Caki2 (cell line): ENCODE measurements around the gene ZNF185. TPM values are rescaled to one million over a fixed set of nuclear protein-coding genes. Genes with fewer than 3 reads are reported as not detected.
A peak's percentile ranks its signal among the peaks of the same experiment; 100 is the strongest.

Experiments used
- DNase-seq: peaks from one replicate; pipeline ENCODE4 v3.0.0-alpha.2; 2015; ENCODE audit warnings: low read depth
- in situ Hi-C: cut with HindIII; loops from 2 replicates; pipeline ENCODE4 v1.10.0; 2016; ENCODE audit warnings: low sequenced_read_pairs, low pct_unique_long_range_greater_than_20kb, mixed read lengths
- total RNA-seq: library from RNA; depleted of rRNA; stranded (reverse); fragments of >200 nt; shearing (Covaris generic); gene quantifications from 2 replicates; pipeline ENCODE4 v1.2.3, GENCODE V29; 2014; ENCODE audit warnings: low replicate concordance; rRNA removed

The ZNF185 gene
- total RNA-seq, 1 experiment from 2014 or later: 7.2 TPM

DNA sequence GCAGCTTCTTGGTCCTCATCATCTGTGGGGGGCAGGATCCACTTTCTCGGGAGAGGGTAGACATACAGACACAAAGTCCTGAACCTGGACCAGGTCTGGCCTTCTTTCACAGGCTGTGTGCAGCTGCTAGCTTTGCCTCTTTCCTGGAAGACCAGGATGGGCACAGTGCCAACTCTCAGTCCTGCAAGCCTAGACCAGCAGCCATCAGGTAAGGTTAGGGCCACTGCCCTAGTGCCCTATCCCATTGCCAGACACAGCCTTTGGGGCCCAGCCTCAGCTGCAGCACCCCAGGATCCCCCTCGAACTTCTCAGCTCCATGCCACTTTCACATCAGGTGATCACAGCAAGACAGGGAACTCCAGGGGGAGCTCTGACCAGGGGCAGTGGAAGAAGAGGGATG is 38.4 kb downstream of the ZNF185 start:
- DNase-seq: no peak
- in situ Hi-C loops: no loop called here

GRCh38 chrX:152937236-152937635 is 39.4 kb downstream of the ZNF185 start:
- in situ Hi-C loops: no loop called here
- DNase-seq: no peak

GRCh38 chrX:152941328-152942076 is 43.6 kb downstream of the ZNF185 start:
- DNase-seq: peak; percentile 89
- in situ Hi-C loops: no loop called here

GRCh38 chrX:152942077-152942442 is 44.2 kb downstream of the ZNF185 start:
- in situ Hi-C loops: no loop called here
- DNase-seq: no peak

- no peak for DNase-seq
- in situ Hi-C loops: no loop called here
Observed at GRCh38 chrX:152943826-152944225, 46.0 kb downstream of the ZNF185 start.

DNA sequence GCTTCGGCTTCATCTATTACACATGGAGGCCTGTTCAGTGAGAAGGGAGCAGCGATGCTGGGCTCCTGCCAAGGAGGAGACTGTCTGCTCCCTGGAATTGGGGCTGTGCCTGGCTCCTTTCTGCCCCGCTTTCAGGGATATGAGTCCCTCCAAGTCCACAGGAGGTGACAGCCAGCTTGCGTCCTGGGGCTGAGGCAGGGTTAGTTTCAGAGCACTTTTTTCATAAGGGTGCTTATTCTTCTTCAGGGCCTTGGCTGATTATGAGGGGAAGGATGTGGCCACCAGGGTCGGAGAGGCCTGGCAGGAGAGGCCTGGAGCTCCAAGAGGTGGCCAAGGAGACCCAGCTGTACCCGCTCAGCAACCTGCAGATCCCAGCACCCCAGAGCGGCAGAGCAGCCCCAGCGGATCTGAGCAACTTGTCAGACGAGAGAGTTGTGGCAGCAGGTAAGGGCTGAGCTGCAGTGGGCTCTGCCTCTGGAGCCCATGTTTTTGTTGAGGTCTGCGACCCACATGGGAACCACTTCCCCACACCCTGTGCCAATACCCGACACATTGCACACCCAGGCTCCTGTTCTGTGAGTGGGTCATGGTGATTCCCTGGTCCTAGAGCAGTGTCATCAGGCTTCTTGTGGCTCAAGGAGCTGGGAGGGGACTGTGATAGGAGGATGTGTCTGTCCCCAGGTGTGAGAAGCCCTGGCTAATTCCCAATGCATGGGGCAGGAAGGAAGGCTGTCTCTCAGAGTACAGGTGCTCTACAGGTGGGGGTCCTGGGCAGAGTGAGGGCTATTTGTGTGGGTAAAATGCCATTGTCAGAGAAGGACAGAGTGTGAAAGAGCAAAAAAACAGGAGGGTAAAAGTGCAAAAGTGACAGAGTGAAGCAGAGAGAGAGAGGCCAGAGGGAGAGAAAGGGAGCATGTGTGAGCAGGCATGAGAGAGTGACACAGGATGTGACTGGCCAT is 47.4 kb downstream of the ZNF185 start:
- in situ Hi-C loops: no loop called here

DNA sequence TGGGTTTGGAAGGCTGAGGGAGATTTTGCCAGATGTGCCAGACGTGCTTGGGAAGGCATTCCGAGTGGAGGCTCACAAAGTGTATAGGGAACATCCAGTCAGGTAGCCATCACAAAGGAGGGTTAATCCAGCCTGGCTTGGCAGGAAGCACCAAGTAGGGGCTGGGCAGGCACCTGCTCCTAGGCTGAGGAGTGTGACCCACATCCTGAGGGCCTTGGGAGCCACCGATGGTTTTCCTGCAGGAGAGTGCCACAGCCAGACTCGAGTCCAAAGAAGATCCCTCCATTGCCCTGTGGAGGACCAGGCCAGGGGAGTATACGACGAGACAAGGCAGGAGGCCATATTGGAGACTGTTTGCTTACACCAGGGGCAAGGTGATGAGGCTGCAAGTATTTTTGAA is 48.8 kb downstream of the ZNF185 start:
- DNase-seq: no peak
- in situ Hi-C loops: no loop called here

More for the DNA sequence above, 47.4 kb downstream of the ZNF185 start:
- DNase-seq: no peak

Other genes with a start within 250 kb of the ZNF185 start
- not detected in 2 replicates for gene MAGEA3, start 199.3 kb upstream of the ZNF185 start, total RNA-seq
- gene CSAG2, start 188.8 kb upstream of the ZNF185 start, total RNA-seq: not detected in 2 replicates
- not detected in 2 replicates for gene MAGEA2B, start 183.4 kb upstream of the ZNF185 start, total RNA-seq
- not detected in 2 replicates for gene CSAG1, start 164.3 kb upstream of the ZNF185 start, total RNA-seq
- not detected in 2 replicates for gene MAGEA12, start 164.3 kb upstream of the ZNF185 start, total RNA-seq
- gene MAGEA2, start 144.2 kb upstream of the ZNF185 start, total RNA-seq: not detected in 2 replicates
- not detected in 2 replicates for gene CSAG3, start 138.8 kb upstream of the ZNF185 start, total RNA-seq
- not detected in 2 replicates for gene MAGEA6, start 128.4 kb upstream of the ZNF185 start, total RNA-seq
- gene CETN2, start 67.3 kb upstream of the ZNF185 start, total RNA-seq: 74.5 and 76.6 TPM in 2 replicates
- 32.1 and 33.7 TPM in 2 replicates for gene NSDHL, start 67.0 kb upstream of the ZNF185 start, total RNA-seq
- gene PNMA5, start 96.0 kb downstream of the ZNF185 start, total RNA-seq: not detected in 2 replicates
- gene PNMA3, start 158.4 kb downstream of the ZNF185 start, total RNA-seq: 0.30 TPM in 1 of 2 replicates, not detected in the other
- gene PNMA6A, start 174.4 kb downstream of the ZNF185 start, total RNA-seq: 6.1 and 11.8 TPM in 2 replicates